ENCODE measurements around the gene MRPL36. TPM values are rescaled to one million over a fixed set of nuclear protein-coding genes. Genes with fewer than 3 reads are reported as not detected.

Gene MRPL36
- total and polyA plus RNA-seq, 8 donors, result 20.7 to 38.4 (median 29.0) TPM

DNA sequence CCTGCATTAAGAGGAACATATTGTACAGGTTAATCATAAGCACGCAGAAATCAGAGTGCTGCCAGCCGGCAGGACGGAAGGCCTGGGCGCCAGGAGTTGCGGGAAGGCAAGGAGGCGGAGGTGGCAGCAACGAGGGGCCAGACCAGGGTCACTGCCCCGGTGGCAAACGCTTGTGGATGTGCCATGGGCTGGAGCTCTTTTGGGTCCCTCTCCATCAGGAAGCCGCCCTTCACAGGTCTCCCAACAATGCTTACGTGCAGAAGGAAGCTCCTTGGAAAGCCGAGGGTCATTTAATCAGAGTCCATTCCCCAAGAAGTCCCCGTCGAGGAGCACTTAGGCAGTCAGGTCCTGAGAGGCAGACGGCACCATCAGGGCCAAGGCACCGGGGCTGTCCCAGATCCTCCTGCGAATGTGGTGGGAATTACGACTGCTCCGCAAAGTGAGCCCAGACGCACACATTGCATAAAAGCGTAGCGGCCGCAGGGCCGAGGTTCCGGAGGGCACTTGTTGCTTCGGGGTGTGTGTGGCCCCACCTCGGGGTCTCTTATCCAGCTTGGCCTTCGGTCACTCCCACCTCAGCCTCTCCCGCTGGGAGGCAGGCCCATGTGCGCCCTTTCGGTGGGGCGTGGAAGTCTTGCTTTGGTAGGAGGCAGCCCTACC, 20.5 kb downstream of the MRPL36 start:
- Histone ChIP-seq H3K36me3 (no peaks in the 10 kb centered on the region), H3K27ac (no peak overlapping the region), H3K9me3 (no peaks in the 10 kb centered on the region), H3K27me3 (peaks cover 0 to 27% of the 10 kb centered on the region in 2 donors), H3K4me3 (no peak overlapping the region), H3K4me1 (no peaks in the 10 kb centered on the region)
- no peak for ATAC-seq
- intact Hi-C loops (cut with DNase I), result no loop called here
- no peak for TF ChIP-seq CTCF (IDR thresholded peaks at IDR 0.05)
- DNase-seq, result peak in 2 of 4 donors; percentile 20 to 74

- peaks cover 0 to 21% of the 10 kb centered on the region in 2 donors for H3K27me3 ChIP-seq
- no peaks in the 10 kb centered on the region for H3K36me3 ChIP-seq
- no peak for TF ChIP-seq CTCF (IDR thresholded peaks at IDR 0.05)
- intact Hi-C loops (cut with DNase I), result no loop called here
- DNase-seq, result peak in 2 of 4 donors; percentile 11 to 54
- H3K27ac ChIP-seq, result no peak overlapping the region
- H3K4me3 ChIP-seq, result no peak overlapping the region
- no peaks in the 10 kb centered on the region for H3K9me3 ChIP-seq
- no peaks in the 10 kb centered on the region for H3K4me1 ChIP-seq
- ATAC-seq, result no peak
Measured at GRCh38 chr5:1778138-1779020, 21.3 kb downstream of the MRPL36 start.

DNA sequence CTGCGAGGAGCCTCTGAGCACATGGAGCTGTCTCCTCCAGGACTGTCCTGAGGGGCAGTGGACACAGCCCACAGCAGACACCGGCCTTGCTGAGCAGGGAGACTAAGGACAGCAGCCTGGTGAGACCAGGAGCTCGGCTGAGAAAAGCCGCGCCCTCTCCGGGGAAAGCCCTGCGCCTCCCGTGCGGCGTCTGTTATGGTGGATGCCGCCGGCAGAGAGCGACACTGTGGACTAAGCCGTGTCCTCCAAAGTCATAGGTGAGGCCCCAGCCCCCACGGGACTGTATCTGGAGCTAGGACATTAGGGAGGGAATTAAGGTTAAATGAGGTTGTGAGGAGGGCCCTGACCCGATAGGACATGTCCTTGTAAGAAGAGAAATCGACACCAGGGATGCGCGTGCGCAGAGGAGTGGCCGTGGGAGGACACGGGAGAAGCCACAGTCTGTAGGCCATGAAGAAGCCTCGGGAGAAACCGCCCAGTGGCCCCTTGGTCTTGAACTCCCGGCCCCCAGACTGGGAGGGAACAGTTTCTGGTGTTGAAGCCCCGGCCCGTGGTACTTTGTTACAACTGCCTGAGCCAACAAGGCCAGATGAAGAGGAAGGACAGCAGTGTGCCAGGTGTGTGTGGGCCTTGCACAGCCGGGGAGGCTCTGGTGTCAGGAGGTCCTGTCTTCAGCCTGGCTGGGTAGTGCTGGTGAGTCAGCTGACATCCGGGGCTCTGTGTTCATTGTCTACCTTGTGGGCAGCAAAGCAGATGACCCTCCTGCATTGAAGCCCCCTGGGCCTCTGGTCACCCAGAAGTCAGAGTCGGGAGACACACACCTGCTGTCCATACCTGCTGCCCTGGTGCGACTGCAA, 22.1 kb downstream of the MRPL36 start:
- Histone ChIP-seq H3K4me3 (no peak overlapping the region), H3K27me3 (peaks cover 0 to 12% of the 10 kb centered on the region in 2 donors), H3K9me3 (no peaks in the 10 kb centered on the region), H3K36me3 (no peaks in the 10 kb centered on the region), H3K4me1 (no peaks in the 10 kb centered on the region), H3K27ac (no peak overlapping the region)
- intact Hi-C loops (cut with DNase I), result no loop called here
- TF ChIP-seq CTCF (IDR thresholded peaks at IDR 0.05), result no peak
- DNase-seq, result peak in 2 of 4 donors; percentile 21 to 64
- no peak for ATAC-seq

GRCh38 chr5:1776831-1777230, 22.8 kb downstream of the MRPL36 start:
- H3K9me3 ChIP-seq, result no peaks in the 10 kb centered on the region
- peak in 1 of 4 donors; percentile 45 for DNase-seq
- intact Hi-C loops (cut with DNase I), result no loop called here
- no peak overlapping the region for H3K27ac ChIP-seq
- ATAC-seq, result no peak
- peaks cover 0 to 7% of the 10 kb centered on the region in 2 donors for H3K27me3 ChIP-seq
- no peak overlapping the region for H3K4me3 ChIP-seq
- TF ChIP-seq CTCF (IDR thresholded peaks at IDR 0.05), result no peak
- H3K36me3 ChIP-seq, result no peaks in the 10 kb centered on the region
- H3K4me1 ChIP-seq, result no peaks in the 10 kb centered on the region
